Smooth muscle cell (in vitro differentiated cells): ENCODE results near the gene ARFIP1. TPM values are rescaled to one million over a fixed set of nuclear protein-coding genes. Genes with fewer than 3 reads are reported as not detected.

Source experiments
- DNase-seq: peaks from one replicate; lab custom pipeline; 2025; ENCODE audit not compliant: unreplicated experiment; lab: John Stamatoyannopoulos, UW
- H2AFZ ChIP-seq: fragments of 200-600 bp; sonication (generic); 2 replicates; pipeline ENCODE4 v1.6.0; 2016; ENCODE audit warnings: antibody characterized with exemption, low read depth, mild to moderate bottlenecking
- H3F3A ChIP-seq: fragments of 200-600 bp; sonication (generic); 2 replicates; pipeline ENCODE4 v1.6.0; 2017; ENCODE audit warnings: antibody characterized with exemption, low read depth
- H3K27ac ChIP-seq: fragments of 200-600 bp; sonication (generic); 2 replicates; pipeline ENCODE4 v1.5.1; 2016; ENCODE audit warnings: low read depth, mild to moderate bottlenecking
- H3K27me3 ChIP-seq: fragments of 200-600 bp; sonication (generic); 2 replicates; pipeline ENCODE4 v1.6.1; 2016; ENCODE audit warnings: low read depth, mild to moderate bottlenecking
- H3K36me3 ChIP-seq: fragments of 200-600 bp; sonication (generic); 2 replicates; pipeline ENCODE4 v1.5.1; 2016; ENCODE audit warnings: low read depth
- H3K4me1 ChIP-seq: fragments of 200-600 bp; sonication (generic); 2 replicates; pipeline ENCODE4 v1.5.1; 2016; ENCODE audit warnings: low read depth
- H3K4me2 ChIP-seq: fragments of 200-600 bp; sonication (generic); 2 replicates; pipeline ENCODE4 v1.6.0; 2016; ENCODE audit warnings: mild to moderate bottlenecking
- H3K4me3 ChIP-seq: fragments of 200-600 bp; sonication (generic); 2 replicates; pipeline ENCODE4 v1.5.1; 2016; ENCODE audit warnings: mild to moderate bottlenecking
- H3K79me2 ChIP-seq: fragments of 200-600 bp; sonication (generic); 2 replicates; pipeline ENCODE4 v1.6.0; 2016; ENCODE audit warnings: low read depth, mild to moderate bottlenecking
- H3K9ac ChIP-seq: fragments of 200-600 bp; sonication (generic); 2 replicates; pipeline ENCODE4 v1.6.0; 2016; ENCODE audit warnings: low read depth
- H3K9me3 ChIP-seq: fragments of 200-600 bp; sonication (generic); replicated peaks from 2 replicates; pipeline ENCODE4 v1.5.1; 2016; ENCODE audit warnings: low read depth
- H4K20me1 ChIP-seq: fragments of 200-600 bp; sonication (generic); 2 replicates; pipeline ENCODE4 v1.6.0; 2016; ENCODE audit warnings: low read depth
- WGBS: methylation state at CpG from one replicate; pipeline ENCODE4 v1.1.7; 2016; ENCODE audit warnings: low lambda C conversion rate; 5-methylcytosine and 5-hydroxymethylcytosine counted together
- polyA plus RNA-seq: library from polyadenylated mRNA; unstranded; fragments of >200 nt; fragmentation: Nextera tagmentation; extraction: Ambion mirVana; gene quantifications from 2 replicates; pipeline ENCODE4 v1.2.1, GENCODE V29; 2016
- total RNA-seq: library from RNA; depleted of rRNA; stranded (reverse); fragments of >200 nt; gene quantifications from 2 replicates; pipeline ENCODE4 v1.2.3, GENCODE V29; 2014
- TF ChIP-seq, protein P1 (sequence below): fragments of 200-600 bp; sonication (generic); IDR thresholded peaks from 2 replicates; pipeline ENCODE4 v1.5.1; 2017; ENCODE audit warnings: borderline replicate concordance, mild to moderate bottlenecking, antibody characterized with exemption; ENCODE audit not compliant: insufficient read depth, poor library complexity, severe bottlenecking

The ARFIP1 gene
- total and polyA plus RNA-seq, 2 experiments from 2014 or later, result 21.3 to 37.7 TPM

DNA sequence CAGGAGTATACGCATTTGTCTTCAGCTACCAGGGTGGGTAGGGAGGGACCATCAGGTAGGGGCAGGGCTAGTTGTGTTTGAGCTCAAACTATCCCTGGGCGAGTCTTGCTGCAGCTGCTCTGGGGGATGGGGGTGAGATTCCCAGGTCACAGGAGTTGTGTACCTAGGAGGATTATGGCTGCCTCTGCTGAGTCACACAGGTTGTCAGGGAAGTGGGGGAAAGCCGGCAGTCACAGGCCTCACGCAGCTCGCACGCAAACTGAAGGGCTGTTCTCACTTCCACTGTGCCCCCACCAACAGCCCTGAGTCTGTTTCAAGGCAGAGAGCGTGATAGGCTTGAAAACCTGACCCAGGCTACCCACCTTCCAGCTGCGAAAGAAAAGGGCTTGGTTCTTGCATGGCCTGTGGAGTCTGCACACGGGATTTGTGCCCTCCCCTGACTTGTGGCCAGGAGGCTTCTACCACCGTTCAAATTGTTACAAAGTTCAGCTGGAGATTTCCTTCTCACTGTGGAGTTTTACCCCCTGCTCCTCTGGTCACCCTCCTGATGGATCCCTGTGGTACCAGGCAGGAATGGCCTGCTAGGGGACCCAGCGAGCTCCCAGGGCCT, 63.8 kb downstream of the ARFIP1 start:
- no peaks in the 10 kb centered on the region for H3F3A ChIP-seq
- no peak overlapping the region for H3K4me2 ChIP-seq
- H4K20me1 ChIP-seq, result peaks cover 25% of the 10 kb centered on the region
- H3K27ac ChIP-seq, result peak overlapping the region; percentile 21
- H3K4me3 ChIP-seq, result no peak overlapping the region
- peaks cover 21% of the 10 kb centered on the region for H3K79me2 ChIP-seq
- no peaks in the 10 kb centered on the region for H3K27me3 ChIP-seq
- DNase-seq, result no peak
- H2AFZ ChIP-seq, result no peak overlapping the region
- H3K9ac ChIP-seq, result no peak overlapping the region
- 87% methylated on average over 11 of the region's 11 CpGs for WGBS
- no peaks in the 10 kb centered on the region for H3K4me1 ChIP-seq
- TF ChIP-seq, protein P1, sequence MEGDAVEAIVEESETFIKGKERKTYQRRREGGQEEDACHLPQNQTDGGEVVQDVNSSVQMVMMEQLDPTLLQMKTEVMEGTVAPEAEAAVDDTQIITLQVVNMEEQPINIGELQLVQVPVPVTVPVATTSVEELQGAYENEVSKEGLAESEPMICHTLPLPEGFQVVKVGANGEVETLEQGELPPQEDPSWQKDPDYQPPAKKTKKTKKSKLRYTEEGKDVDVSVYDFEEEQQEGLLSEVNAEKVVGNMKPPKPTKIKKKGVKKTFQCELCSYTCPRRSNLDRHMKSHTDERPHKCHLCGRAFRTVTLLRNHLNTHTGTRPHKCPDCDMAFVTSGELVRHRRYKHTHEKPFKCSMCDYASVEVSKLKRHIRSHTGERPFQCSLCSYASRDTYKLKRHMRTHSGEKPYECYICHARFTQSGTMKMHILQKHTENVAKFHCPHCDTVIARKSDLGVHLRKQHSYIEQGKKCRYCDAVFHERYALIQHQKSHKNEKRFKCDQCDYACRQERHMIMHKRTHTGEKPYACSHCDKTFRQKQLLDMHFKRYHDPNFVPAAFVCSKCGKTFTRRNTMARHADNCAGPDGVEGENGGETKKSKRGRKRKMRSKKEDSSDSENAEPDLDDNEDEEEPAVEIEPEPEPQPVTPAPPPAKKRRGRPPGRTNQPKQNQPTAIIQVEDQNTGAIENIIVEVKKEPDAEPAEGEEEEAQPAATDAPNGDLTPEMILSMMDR, result no peak
- peaks cover 8% of the 10 kb centered on the region for H3K36me3 ChIP-seq
- no peaks in the 10 kb centered on the region for H3K9me3 ChIP-seq

DNA sequence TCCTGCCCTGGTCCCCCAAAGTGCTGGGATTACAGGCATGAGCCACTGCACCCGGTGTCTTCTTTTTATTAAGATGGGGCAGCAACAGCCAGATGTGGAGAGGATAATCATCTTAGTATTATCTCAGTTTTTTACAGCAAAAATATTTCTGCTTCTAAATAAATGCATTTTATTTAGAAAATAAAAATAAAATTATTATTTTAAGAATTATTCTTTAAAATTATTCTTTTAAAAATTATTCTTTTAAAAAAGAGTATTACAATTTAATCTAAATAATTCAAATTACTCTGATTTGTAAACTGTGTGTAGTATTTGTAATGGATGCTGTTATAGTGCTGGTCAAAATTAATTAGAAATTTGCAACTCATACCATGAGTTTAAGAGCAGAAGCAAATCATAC, 67.6 kb downstream of the ARFIP1 start:
- no peak for DNase-seq
- Histone ChIP-seq H3K27me3 (no peaks in the 10 kb centered on the region), H3K4me1 (no peaks in the 10 kb centered on the region), H3K4me2 (no peak overlapping the region), H3K4me3 (no peak overlapping the region), H2AFZ (no peak overlapping the region), H3K9me3 (peaks cover under 1% of the 10 kb centered on the region), H3K79me2 (peaks cover 23% of the 10 kb centered on the region), H3K36me3 (no peaks in the 10 kb centered on the region), H3F3A (no peaks in the 10 kb centered on the region), H4K20me1 (peaks cover 33% of the 10 kb centered on the region), H3K9ac (no peak overlapping the region), H3K27ac (no peak overlapping the region)
- TF ChIP-seq, protein P1, result no peak
- WGBS, result 96% methylated on average over 1 of the region's 1 CpG

DNA sequence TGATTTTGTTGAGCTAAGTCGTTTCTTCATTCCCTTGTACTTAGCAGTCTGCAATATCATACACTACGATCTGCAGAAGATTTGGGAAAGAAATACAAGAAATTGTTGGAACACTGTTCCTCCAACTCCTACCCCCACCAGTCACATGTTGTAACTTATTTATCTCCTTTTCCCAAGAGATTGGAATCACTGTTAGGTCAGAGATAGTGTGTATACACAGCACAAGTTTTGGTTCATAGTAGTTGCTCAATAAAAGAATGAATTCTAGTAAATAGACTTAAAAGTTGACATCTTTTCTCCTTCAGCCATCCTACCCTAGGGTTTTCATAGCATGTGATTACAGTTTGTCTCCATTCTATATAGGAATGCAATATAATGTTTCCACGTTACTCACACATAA, 68.8 kb downstream of the ARFIP1 start:
- Histone ChIP-seq H3K9ac (no peak overlapping the region), H3K4me3 (no peak overlapping the region), H4K20me1 (peaks cover 28% of the 10 kb centered on the region), H3K9me3 (peaks cover 12% of the 10 kb centered on the region), H3F3A (no peaks in the 10 kb centered on the region), H3K79me2 (peaks cover 22% of the 10 kb centered on the region), H3K36me3 (peaks cover 3% of the 10 kb centered on the region), H3K27ac (no peak overlapping the region), H3K4me1 (no peaks in the 10 kb centered on the region), H3K4me2 (no peak overlapping the region), H3K27me3 (no peaks in the 10 kb centered on the region), H2AFZ (no peak overlapping the region)
- WGBS, result 95% methylated on average over 3 of the region's 3 CpGs
- TF ChIP-seq, protein P1, result no peak
- no peak for DNase-seq

DNA sequence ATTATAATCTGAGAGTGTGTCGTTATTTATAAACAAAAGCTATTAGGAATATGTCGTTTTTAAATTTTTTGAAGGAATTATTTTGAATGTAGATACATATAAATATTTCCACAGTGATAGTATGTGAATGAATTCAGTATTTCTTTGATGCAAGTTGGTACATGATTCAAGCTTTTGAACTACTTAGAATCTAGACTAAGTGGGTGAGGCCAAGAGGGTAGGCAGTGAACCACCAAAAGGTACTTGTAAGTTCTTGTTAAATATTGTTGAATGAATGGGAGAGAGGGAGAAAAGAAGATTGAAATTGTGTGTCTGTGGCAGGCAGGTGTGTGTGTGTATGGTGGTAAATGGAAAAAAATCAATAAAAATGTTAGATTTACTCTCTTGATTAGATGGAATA, 69.6 kb downstream of the ARFIP1 start:
- no peak overlapping the region for H3K4me3 ChIP-seq
- H3K4me2 ChIP-seq, result no peak overlapping the region
- no peak overlapping the region for H3K9ac ChIP-seq
- H3K9me3 ChIP-seq, result peaks cover 14% of the 10 kb centered on the region
- H3F3A ChIP-seq, result no peaks in the 10 kb centered on the region
- H3K27ac ChIP-seq, result no peak overlapping the region
- no peaks in the 10 kb centered on the region for H3K4me1 ChIP-seq
- H3K36me3 ChIP-seq, result peaks cover 3% of the 10 kb centered on the region
- H2AFZ ChIP-seq, result no peak overlapping the region
- DNase-seq, result no peak
- WGBS, result 88% methylated on average over 2 of the region's 2 CpGs
- H4K20me1 ChIP-seq, result peaks cover 23% of the 10 kb centered on the region
- no peaks in the 10 kb centered on the region for H3K27me3 ChIP-seq
- TF ChIP-seq, protein P1, result no peak
- peaks cover 23% of the 10 kb centered on the region for H3K79me2 ChIP-seq
